GM20431 (cell line): ENCODE measurements around the gene ADGRF1.
"Not testable (repeated sequence)": the region's sequence is repeated elsewhere in the genome, so short reads cannot be mapped to it uniquely, and the experiment has no call there.

Source experiments
- in situ Hi-C: fragments of 300-500 bp; cut with MseI, MboI; formaldehyde crosslinking; loops from one replicate; pipeline ENCODE4 v1.15.0; 2020; ENCODE audit warnings: low sequenced_read_pairs; ENCODE audit not compliant: unreplicated experiment

ADGRF1 gene

DNA sequence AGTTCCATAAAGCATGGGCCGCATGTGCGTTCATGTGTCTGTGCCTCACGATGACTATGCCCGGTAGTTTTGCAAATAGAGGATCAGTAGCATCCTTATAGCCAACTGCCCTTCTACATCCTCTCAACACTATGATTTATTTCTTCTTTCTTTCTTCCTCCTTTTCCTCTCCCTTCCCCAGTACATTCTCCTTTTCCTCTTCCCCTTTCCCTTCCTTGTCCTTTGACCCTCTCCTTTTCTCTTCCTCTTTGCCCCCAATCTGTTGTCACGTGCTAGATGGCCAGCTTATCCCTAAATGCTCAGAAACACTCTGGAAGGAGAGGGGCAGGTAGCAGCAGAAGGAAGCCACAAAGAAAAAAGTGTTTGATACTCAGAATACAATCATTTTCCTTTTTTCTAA lies 20.2 kb upstream of the ADGRF1 start:
- in situ Hi-C loops: no loop called here

DNA sequence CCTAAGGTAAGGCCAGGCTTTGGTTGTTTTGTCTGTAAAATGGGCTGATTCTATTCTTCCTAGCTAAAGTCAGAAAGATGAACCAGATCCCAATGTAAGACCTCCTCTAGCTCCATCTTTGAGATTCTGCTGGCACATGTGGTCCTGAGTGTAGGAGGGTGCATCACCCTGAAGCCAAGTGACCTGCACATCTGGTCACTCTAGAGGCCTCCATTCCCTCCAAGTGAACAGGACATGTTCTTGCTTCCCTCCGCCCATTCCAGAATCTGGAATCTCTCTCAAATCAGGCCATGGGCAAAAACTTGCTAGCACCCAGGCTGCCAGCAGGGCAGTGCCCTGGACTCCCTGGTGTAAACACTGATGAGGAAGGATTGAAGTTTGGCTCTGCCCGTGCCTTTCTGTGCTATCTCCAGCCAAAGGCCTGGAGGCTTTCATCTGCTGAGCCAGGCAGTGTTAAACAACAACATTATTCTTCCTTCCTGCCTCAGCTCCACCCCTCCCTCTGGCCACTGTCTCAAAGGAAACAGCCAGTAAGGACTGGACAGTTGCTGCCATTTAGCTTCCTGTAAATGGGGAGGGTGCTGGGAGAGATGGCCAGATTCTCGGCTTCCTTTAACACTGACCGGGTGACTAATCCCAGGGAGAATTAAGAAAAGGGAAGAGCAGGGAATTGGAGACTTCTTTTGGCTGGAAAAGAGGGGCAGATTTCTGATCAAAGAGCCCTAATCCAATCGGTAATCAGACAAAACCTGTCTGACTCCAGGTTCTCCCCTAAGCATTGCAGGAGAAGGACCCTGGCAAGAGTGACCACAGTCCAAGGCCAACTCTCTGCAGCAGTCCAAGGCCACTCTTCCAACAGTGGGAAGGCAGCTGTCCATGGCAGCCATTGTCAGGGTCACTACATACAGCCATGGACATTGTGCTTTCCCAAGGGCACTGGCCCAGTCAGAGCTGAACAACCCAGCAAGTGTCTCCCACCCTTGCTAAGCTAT lies 19.5 kb upstream of the ADGRF1 start:
- in situ Hi-C loops: no loop called here

DNA sequence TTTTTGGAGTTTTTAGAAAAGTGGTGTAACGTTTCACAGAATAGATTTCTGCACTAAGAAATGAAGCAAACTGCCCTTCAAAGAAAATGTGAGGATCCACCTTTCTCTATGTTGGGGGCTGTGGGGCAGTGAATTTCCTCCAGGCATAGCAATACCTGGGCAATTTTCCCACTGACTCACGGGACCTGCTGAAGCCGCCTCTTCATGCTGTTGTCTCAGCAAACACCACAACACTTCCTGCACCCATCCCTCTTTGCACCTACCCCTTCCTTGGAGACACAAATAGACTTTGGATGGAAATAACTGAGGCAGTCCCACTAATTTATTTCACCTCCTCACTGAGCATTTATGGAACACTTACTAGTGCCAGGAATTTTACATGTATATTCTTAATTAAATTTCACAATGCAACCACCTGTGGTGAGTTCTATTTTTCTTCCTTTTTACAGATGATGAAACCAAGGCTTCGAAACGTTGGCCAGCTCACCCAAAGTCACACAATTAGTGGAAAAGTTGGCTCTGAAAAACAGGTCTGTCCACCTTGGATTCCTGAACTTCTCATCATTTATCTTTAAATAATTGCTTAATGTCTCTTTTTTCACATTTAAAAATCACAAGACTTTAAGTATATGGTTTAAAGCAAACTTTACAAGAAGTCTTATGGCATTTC lies 17.2 kb upstream of the ADGRF1 start:
- in situ Hi-C loops: no loop called here

DNA sequence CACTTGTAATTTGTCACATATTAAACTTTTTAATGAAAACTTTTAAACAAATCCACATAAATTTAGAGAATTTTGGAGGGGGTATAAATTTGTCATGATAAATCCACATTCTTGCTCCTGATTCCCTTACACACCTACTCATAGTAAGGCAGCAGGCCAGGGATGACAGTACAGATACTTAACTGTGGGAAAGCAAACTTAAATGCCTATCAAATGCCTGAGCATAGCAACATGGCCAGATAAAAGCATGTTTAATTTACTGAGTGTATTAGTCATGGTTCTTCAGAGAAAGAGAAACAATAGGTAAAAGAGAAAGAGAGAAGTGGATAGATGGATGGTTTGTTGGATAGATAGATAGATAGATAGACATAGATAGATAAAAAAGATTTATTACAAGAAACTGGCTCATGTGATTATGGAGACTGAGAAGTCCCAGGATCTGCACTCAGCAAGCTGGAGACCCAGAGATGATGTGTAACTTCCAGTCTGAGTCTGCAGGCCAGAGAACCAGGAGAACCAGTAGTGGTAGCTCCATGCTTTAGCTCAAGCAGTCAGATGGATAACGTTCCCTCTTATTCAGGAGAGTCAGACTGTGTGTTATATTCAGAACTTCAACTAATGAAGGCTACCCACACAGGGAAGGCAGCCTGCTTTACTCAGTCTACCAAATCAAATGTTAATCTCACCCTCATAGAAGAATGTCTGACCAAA lies 15.9 kb upstream of the ADGRF1 start:
- in situ Hi-C loops: no loop called here

DNA sequence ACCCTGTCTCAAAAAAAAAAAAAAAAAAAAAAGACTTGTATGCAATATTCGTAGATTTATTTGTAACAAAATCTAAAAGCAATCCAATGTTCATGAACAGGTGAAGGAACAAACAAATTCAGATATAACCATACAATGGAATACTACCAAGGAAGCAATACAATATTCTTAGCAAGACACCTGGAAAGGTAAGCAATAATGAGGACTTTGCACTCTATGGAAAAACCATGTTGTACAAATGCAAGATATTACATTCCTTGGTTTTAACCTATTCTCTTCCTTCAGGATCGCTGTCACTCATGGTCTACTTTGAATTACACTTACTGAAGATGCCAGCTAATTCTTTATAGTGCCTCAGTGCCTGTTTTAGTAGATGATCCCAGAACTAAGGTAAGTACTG lies 14.7 kb upstream of the ADGRF1 start:
- in situ Hi-C loops: no loop called here

DNA sequence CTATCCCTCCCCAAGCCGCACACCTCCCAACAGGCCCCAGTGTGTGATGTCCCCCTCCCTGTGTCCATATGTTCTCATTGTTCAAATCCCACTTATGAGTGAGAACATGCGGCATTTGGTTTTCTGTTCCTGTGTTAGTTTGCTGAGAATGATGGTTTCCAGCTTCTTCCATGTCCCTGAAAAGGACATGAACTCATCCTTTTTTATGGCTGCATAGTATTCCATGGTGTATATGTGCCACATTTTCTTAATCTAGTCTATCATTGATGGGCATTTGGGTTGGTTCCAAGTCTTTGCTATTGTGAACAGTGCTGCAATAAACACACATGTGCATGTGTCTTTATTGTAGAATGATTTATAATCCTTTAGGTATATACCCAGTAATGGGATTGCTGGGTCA lies 12.2 kb upstream of the ADGRF1 start:
- in situ Hi-C loops: not testable (repeated sequence)

DNA sequence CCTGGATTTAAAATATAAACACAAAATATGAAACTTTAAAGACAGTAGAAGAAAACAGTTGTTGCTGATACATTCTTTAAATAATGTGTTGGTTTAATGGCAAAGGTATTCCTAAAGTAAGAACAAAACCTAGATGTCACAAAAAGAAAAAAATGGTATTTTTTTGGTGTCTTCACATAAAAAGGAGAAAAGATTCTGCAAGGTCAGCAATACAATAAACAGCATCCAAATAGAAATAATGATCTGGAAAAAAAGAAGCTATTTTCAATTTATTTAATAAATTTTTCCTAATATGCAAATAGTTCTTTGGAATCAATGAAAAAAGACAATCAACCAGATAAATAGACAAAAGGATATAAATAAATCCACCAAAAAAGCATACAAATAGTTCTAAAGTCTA lies 6.5 kb upstream of the ADGRF1 start:
- in situ Hi-C loops: loop anchor here (25.0 kb wide), 1 partner anchor 186 kb away; no protein-coding TSS in a partner anchor

DNA sequence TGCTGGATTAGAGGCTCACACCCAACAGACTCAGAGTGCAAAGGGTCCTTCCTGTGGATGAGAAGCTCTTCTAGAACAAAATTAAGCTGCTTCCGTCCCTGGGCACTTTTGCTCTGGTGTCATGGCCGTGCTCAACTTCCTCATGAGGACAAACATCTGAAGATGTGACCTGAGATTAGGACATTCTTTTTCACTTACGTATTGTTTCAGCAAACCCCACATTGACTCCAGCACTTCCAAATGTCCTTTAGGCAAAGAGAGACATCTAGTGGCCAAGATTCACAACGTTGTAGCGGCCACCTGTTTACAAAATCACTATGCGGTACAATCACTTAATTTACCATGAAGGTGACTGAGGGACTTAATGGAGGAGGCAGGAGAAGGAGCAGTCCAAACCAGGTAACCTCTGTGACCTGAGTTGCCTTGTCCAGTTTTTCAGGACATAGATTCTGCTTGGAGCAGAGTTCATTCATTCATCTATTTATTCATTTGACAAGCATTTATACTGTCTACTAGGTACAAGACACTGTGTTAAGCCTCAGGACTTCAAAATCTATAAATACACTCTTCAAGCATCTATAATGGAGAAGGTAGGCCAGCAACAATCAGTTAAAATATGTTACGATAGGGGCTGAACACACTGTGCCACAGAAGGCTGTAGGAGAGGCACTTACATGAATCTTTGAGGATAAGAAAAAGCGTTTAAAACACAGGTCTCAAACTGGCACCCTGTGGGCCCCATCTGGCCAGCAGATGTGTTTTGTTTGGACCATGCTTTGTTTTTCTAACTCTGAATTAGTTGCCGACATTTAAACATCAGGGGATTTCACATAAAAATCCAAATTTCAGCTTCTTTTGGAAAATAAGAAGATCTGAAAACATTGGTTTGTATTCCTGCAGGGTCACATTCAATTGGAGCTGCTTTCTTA lies 5.6 kb upstream of the ADGRF1 start:
- in situ Hi-C loops: loop anchor here (25.0 kb wide), 1 partner anchor 185 kb away; no protein-coding TSS in a partner anchor

DNA sequence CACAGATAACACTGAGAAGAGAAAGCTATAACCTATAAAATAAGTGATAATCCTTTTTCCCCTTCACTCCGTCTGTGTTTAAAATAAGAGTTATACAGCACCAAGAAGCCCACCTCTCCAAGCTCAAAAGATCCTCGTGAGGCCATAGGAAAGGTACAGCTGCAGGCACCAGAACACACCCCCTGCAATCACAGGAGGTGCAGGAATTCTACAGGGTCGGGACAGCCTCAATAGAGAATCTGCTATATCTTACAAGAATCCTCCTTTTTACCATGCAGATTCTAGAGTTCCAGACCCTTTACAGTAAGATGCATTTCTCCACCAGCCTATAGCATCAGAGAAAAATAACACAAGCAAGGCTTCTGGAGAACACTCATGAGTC lies 5.0 kb upstream of the ADGRF1 start:
- in situ Hi-C loops: loop anchor here (25.0 kb wide), 1 partner anchor 185 kb away; no protein-coding TSS in a partner anchor

DNA sequence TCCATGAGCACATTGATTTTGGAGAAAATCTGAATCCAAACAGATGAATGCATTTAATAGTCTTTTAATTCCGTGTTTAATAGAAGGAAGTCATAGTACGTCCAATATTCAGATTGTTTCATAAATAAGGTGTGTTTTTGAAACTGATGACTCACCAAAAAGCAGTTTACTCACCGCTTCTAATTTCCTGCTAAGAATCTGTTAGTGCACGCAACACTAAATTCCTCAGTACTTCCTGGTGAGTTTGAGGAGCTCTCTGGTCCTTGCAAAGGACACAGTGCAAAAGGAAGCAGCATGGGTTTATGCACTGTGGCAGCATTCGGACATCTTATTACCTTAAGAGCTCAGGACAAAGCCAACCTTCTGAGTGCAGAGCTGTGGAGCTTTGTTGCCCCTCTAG lies 2.3 kb upstream of the ADGRF1 start:
- in situ Hi-C loops: loop anchor here (25.0 kb wide), 1 partner anchor 182 kb away; no protein-coding TSS in a partner anchor

DNA sequence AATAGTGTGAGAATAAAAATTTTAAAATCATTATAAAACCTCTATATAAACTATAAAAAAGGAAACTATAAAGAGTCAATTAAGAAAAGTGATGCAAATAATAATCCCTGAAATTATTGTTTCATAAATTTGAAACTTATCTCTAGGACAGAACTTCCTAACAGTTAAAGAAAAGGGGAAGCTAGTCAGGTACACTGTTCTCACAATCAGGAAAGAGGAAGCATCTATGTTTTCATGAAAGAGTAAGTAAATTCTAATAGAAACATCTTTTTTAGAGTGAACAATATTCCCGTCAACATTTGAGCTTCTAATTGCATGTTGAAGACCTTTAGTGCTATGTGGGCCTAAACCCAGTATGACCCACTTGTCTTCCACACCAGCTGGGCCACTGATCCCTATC lies 1.2 kb upstream of the ADGRF1 start:
- in situ Hi-C loops: loop anchor here (25.0 kb wide), 1 partner anchor 181 kb away; no protein-coding TSS in a partner anchor

DNA sequence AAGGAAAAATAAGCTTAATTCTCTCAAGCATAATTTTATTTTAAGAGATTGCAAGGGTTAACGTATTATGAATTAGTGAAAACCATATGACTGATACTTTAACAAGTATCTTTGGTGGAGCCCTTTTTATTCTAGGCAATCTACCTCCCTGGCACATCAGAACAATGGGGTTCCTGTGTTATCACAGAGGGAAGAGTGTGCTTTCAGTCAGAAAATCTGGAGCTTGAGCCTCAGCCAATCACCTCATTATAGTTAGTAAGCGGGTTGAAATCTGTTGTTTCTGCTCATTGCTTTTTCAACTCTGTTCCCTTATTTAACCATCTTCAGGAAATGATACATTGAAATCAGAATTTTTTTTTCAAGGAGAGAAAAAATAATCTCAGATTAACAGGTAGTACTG lies 391 bp downstream of the ADGRF1 start:
- in situ Hi-C loops: loop anchor here (25.0 kb wide), 1 partner anchor 179 kb away; no protein-coding TSS in a partner anchor

DNA sequence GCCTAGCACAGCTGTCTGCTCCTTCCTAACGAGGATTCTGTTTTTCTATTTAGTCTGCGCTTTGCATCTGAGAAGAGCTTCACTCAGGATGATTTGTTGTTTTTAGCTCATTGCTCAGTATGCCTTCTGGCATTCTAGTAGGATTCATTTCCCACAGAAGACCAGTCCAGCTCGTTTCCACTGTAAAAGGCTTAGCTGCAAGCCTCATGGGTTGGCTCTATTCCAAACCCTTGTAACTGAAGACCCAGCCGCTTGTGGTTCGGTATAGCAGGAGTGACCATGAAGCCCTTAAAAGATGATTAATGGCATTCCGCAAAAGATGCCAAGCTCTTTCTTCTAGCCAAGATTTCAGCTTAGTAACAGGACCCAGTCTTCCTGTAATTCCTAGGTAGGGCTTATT lies 7.2 kb downstream of the ADGRF1 start:
- in situ Hi-C loops: loop anchor here (25.0 kb wide), 1 partner anchor 173 kb away; no protein-coding TSS in a partner anchor

DNA sequence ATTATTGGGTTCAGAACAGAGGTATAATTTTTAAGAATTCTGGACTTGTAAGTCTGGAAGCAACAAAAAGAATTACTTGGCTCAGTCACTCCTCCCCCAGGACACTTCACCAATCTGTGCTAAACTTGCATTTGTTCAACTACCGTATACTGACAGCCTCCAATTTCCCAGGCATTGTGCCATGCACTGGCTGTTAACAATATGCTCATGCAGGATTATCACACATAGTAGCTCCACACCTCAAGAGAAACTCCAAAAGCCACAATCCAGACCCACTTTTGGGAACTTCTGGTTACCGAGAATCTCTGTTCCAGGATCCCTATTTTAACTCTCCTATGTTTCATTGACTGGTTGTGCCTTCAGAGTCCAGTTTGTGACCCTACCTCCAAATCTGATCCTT lies 7.7 kb downstream of the ADGRF1 start:
- in situ Hi-C loops: loop anchor here (25.0 kb wide), 1 partner anchor 172 kb away; no protein-coding TSS in a partner anchor

DNA sequence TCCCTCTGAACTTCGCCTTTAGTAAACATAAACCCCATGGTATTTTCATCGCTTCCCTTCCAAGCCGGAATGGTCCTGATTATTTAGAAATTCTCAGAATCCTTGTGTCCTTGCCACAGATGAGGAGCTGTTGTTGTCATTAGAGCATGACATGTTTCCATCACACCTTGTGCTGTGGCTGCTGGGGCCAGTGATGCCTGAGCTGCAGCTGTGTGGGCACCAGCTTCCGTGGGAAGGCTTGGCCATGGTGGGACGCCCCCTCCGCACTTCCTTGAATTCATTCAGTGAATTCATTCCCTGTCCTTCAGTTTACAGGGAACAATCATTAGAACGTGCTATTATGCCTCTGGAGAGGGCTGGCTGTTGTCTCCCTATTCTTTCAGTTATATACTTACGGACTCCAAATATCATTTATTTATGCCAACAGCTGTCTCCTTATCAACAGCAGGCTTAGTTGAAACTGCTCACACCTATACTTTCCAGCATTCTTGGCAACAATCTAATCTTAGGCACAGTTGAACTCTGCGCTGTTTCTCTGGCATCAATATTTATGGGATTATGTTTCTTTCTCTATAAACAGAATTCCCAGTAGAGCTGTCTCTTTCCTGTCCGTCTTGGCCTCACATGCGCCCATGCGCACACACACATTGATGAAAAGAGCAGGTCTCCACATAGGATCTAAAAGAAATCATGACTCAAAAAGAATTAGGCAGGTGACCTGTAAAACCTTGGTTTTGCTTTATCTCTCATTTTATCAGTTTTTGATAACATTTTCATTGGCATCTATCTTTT lies 9.0 kb downstream of the ADGRF1 start:
- in situ Hi-C loops: loop anchor here (25.0 kb wide), 1 partner anchor 171 kb away; no protein-coding TSS in a partner anchor

DNA sequence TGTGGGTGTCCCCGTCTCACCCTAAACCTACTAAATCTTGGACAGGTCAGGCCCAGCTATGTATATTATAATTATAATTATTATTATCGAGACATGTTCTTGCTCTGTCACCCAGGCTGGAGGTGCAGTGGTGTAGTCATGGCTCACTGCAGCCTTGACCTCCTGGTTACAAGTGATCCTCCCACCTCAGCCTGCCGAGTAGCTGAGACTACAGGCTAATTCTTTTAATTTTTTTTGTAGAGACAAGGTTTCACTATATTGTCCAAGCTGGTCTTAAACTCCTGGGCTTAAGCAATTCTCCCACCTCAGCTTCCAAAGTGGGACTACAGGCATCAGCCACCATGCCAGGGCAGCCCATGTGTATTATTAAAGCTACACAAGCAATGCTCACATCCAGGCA lies 10.5 kb downstream of the ADGRF1 start:
- in situ Hi-C loops: loop anchor here (25.0 kb wide), 1 partner anchor 169 kb away; no protein-coding TSS in a partner anchor

DNA sequence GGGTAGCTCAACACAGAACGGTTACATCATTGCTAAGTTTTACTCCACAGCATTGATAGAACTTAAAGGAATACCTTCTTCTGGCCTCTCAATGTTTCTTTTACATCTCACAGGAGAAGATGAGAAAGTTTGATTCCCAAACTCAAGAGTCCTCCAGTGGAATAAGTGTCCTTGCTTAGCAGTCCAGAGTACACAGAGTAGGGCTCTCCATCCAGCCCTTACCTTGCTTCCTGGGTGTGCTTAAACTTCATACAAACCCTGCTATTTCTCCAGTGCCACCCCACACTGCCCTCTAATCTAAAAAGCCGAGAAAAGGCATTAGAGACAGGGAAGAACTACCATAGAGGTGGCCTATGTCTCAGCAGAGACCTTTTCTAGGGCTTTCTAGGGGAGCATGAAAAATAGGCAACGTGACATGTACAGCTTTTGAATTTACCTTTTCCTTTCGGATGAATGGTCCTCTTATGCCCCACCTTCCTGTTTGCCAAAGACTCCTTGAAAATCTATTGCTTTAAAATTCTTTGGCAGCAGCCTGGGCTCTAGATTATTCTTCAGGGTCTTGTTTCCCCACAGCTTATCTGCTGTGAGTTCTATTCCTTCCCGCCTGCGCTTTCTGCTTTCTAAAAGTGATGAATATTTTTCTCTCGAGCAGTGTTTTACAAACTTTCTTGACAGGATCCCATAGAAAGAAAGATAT lies 12.1 kb downstream of the ADGRF1 start:
- in situ Hi-C loops: loop anchor here (25.0 kb wide), 1 partner anchor 168 kb away; no protein-coding TSS in a partner anchor
